IMR-90 (cell line): ENCODE measurements around the gene KCNK7. TPM values are rescaled to one million over a fixed set of nuclear protein-coding genes. Genes with fewer than 3 reads are reported as not detected.

ENCODE experiments used
- ATAC-seq: fragments of 200-7000 bp; cut with Tn5 transposase; 2 replicates; pipeline ENCODE4 v1.9.1; 2020; ENCODE audit warnings: low read depth, mild to moderate bottlenecking, moderate library complexity
- BruUV-seq: library from RNA; stranded (reverse); fragments of 400-500 nt; replicated peaks from 2 replicates; lab custom pipeline; 2021; lab: Mats Ljungman, UMichigan
- CTCF ChIA-PET: fragments of 300-600 bp; formaldehyde crosslinking; extraction: SDS; loops from one replicate; lab custom pipeline; 2021; ENCODE audit warnings: antibody characterized with exemption; lab: Yijun Ruan, JAX
- POLR2A ChIA-PET: fragments of 300-600 bp; sonication (Branson Sonifier 250); formaldehyde crosslinking; loops from one replicate; lab custom pipeline; 2022; ENCODE audit warnings: antibody characterized with exemption; ENCODE audit not compliant: unreplicated experiment; lab: Charles Lee
- DNase-seq: peaks from one replicate; pipeline ENCODE4 v3.0.0; 2013
- H2AFZ ChIP-seq: replicated peaks from 2 replicates; pipeline ENCODE3; 2013; ENCODE audit warnings: low read length, mild to moderate bottlenecking; ENCODE audit not compliant: poor library complexity
- H2AK5ac ChIP-seq: 2 replicates; pipeline ENCODE4 v1.6.1; 2013; ENCODE audit warnings: low read depth, low read length, inconsistent platforms
- H2AK9ac ChIP-seq: replicated peaks from 2 replicates; pipeline ENCODE3; 2013; ENCODE audit warnings: mild to moderate bottlenecking, low read depth, low read length, moderate library complexity; ENCODE audit not compliant: poor library complexity
- H2BK120ac ChIP-seq: 2 replicates; pipeline ENCODE4 v1.6.1; 2013; ENCODE audit warnings: low read depth, low read length, inconsistent platforms
- H2BK15ac ChIP-seq: 3 replicates; pipeline ENCODE4 v1.6.1; 2013; ENCODE audit warnings: low read depth, low read length, inconsistent platforms
- H2BK20ac ChIP-seq: 2 replicates; pipeline ENCODE4 v1.6.1; 2013; ENCODE audit warnings: low read depth, mild to moderate bottlenecking, inconsistent platforms, low read length, moderate library complexity
- H2BK5ac ChIP-seq: 2 replicates; pipeline ENCODE4 v1.6.1; 2013; ENCODE audit warnings: mild to moderate bottlenecking, low read depth, low read length, inconsistent platforms; ENCODE audit not compliant: poor library complexity, severe bottlenecking
- H3K14ac ChIP-seq: replicated peaks from 2 replicates; pipeline ENCODE4 v1.6.1; 2013; ENCODE audit warnings: low read depth, low read length, inconsistent platforms
- H3K18ac ChIP-seq: 2 replicates; pipeline ENCODE4 v1.6.1; 2013; ENCODE audit warnings: low read depth, low read length, control low read depth
- H3K23ac ChIP-seq: 2 replicates; pipeline ENCODE4 v1.6.1; 2013; ENCODE audit warnings: low read depth, low read length, inconsistent platforms
- H3K27ac ChIP-seq: 2 replicates; pipeline ENCODE4 v1.5.1; 2013; ENCODE audit warnings: mild to moderate bottlenecking, control low read depth, low read length; ENCODE audit not compliant: insufficient read depth
- H3K27me3 ChIP-seq: 2 replicates; pipeline ENCODE4 v1.6.1; 2013; ENCODE audit warnings: low read length; ENCODE audit not compliant: control insufficient read depth, insufficient read depth
- H3K36me3 ChIP-seq: 2 replicates; pipeline ENCODE4 v1.6.1; 2013; ENCODE audit warnings: low read length, mixed read lengths; ENCODE audit not compliant: control insufficient read depth, insufficient read depth
- H3K4ac ChIP-seq: 2 replicates; pipeline ENCODE4 v1.6.1; 2013; ENCODE audit warnings: low read depth, low read length, inconsistent platforms
- H3K4me1 ChIP-seq: 2 replicates; pipeline ENCODE4 v1.6.1; 2013; ENCODE audit warnings: low read length, mixed read lengths; ENCODE audit not compliant: control insufficient read depth, insufficient read depth
- H3K4me2 ChIP-seq: 2 replicates; pipeline ENCODE4 v1.6.1; 2013; ENCODE audit warnings: low read depth, mild to moderate bottlenecking, control low read depth, low read length, moderate library complexity
- H3K4me3 ChIP-seq: 2 replicates; pipeline ENCODE4 v1.5.1; 2013; ENCODE audit warnings: low read depth, mild to moderate bottlenecking, control low read depth, low read length, moderate library complexity; ENCODE audit not compliant: insufficient read depth
- H3K56ac ChIP-seq: 2 replicates; pipeline ENCODE4 v1.6.1; 2013; ENCODE audit warnings: low read length, inconsistent platforms; ENCODE audit not compliant: insufficient read depth; ENCODE audit errors: extremely low read depth
- H3K79me1 ChIP-seq, 2 experiments: 2 replicates each; pipeline ENCODE4 v1.6.1; 2013; ENCODE audit warnings: low read length in 2 of 2, inconsistent platforms in 1 of 2, low read depth in 1 of 2
- H3K9ac ChIP-seq: 2 replicates; pipeline ENCODE4 v1.6.1; 2013; ENCODE audit warnings: low read depth, low read length, control low read depth
- H3K9me1 ChIP-seq: 2 replicates; pipeline ENCODE4 v1.6.1; 2013; ENCODE audit warnings: low read length, inconsistent platforms; ENCODE audit not compliant: insufficient read depth
- H3K9me3 ChIP-seq: 2 replicates; pipeline ENCODE4 v1.6.1; 2013; ENCODE audit warnings: low read length; ENCODE audit not compliant: control insufficient read depth, insufficient read depth
- H4K20me1 ChIP-seq: 2 replicates; pipeline ENCODE4 v1.6.1; 2013; ENCODE audit warnings: low read length, inconsistent platforms; ENCODE audit not compliant: insufficient read depth
- H4K5ac ChIP-seq: 2 replicates; pipeline ENCODE4 v1.6.1; 2013; ENCODE audit warnings: mild to moderate bottlenecking, low read depth, low read length, control low read depth
- H4K8ac ChIP-seq, 2 experiments: 2 replicates each; pipeline ENCODE4 v1.6.1; 2013; ENCODE audit warnings: low read depth in 2 of 2, low read length in 2 of 2, control low read depth in 1 of 2, inconsistent platforms in 1 of 2
- H4K91ac ChIP-seq: 2 replicates; pipeline ENCODE4 v1.6.1; 2013; ENCODE audit warnings: low read depth, low read length, inconsistent platforms; ENCODE audit not compliant: insufficient read depth
- BHLHE40 ChIP-seq: fragments of 150-350 bp; IDR thresholded peaks from 2 replicates; pipeline ENCODE4 v1.6.1; 2016; ENCODE audit warnings: mild to moderate bottlenecking, low read depth, low read length
- CEBPB ChIP-seq: IDR thresholded peaks from 2 replicates; pipeline ENCODE4 v1.6.1; 2012; ENCODE audit warnings: low read depth, low read length, improper control_type of control experiment
- CHD1 ChIP-seq: IDR thresholded peaks from 2 replicates; pipeline ENCODE4 v1.6.1; 2012; ENCODE audit warnings: low read depth, low read length, improper control_type of control experiment
- CTCF ChIP-seq: conservative IDR thresholded peaks from 2 replicates; pipeline ENCODE4 v1.5.1; 2012; ENCODE audit warnings: mild to moderate bottlenecking, low read depth, low read length, improper control_type of control experiment
- ELK1 ChIP-seq: fragments of 150-350 bp; IDR thresholded peaks from 2 replicates; pipeline ENCODE4 v1.6.1; 2016; ENCODE audit warnings: low read depth, mild to moderate bottlenecking, low read length, moderate library complexity, borderline replicate concordance
- FOS ChIP-seq: fragments of 150-350 bp; IDR thresholded peaks from 2 replicates; pipeline ENCODE4 v1.6.1; 2016; ENCODE audit warnings: low read depth, low read length
- MAFK ChIP-seq: IDR thresholded peaks from 2 replicates; pipeline ENCODE4 v1.6.1; 2012; ENCODE audit warnings: low read depth, low read length, improper control_type of control experiment
- MAZ ChIP-seq: IDR thresholded peaks from 2 replicates; pipeline ENCODE4 v1.6.1; 2012; ENCODE audit warnings: low read depth, mild to moderate bottlenecking, low read length, improper control_type of control experiment, moderate library complexity, borderline replicate concordance
- MXI1 ChIP-seq: IDR thresholded peaks from 2 replicates; pipeline ENCODE4 v1.6.1; 2012; ENCODE audit warnings: low read depth, mild to moderate bottlenecking, low read length, moderate library complexity, borderline replicate concordance
- NFE2L2 ChIP-seq: fragments of 150-350 bp; IDR thresholded peaks from 2 replicates; pipeline ENCODE4 v1.6.1; 2016; ENCODE audit warnings: low read depth, mild to moderate bottlenecking, low read length
- POLR2A ChIP-seq: IDR thresholded peaks from 2 replicates; pipeline ENCODE4 v1.6.1; 2012; ENCODE audit warnings: mild to moderate bottlenecking, low read depth, low read length
- RCOR1 ChIP-seq: IDR thresholded peaks from 2 replicates; pipeline ENCODE4 v1.6.1; 2012; ENCODE audit warnings: mild to moderate bottlenecking, low read length, improper control_type of control experiment; ENCODE audit not compliant: insufficient replicate concordance
- RFX5 ChIP-seq: IDR thresholded peaks from 2 replicates; pipeline ENCODE4 v1.8.0; 2012; ENCODE audit warnings: low read depth, mild to moderate bottlenecking, low read length, moderate library complexity
- SMC3 ChIP-seq: fragments of 150-350 bp; IDR thresholded peaks from 2 replicates; pipeline ENCODE4 v1.6.1; 2016; ENCODE audit warnings: low read depth, mild to moderate bottlenecking, antibody characterized with exemption, low read length, moderate library complexity
- USF2 ChIP-seq: fragments of 150-350 bp; IDR thresholded peaks from 2 replicates; pipeline ENCODE4 v1.6.1; 2017; ENCODE audit warnings: mild to moderate bottlenecking, antibody characterized with exemption, low read length, low read depth
- whole genome bisulfite sequencing, 2 experiments: methylation state at CpG; one replicate each; pipeline versions ENCODE4 v1.1.5 to v1.1.7; 2013; ENCODE audit warnings: missing lambda C conversion rate in 2 of 2; ENCODE audit not compliant: insufficient read length in 1 of 2; ENCODE audit errors: extremely low coverage in 2 of 2; 5-methylcytosine and 5-hydroxymethylcytosine counted together
- dilution Hi-C: fragments of 300-500 bp; cut with HindIII; formaldehyde crosslinking; loops from one replicate; pipeline ENCODE4 v1.14.3; 2018; ENCODE audit warnings: low sequenced_read_pairs; ENCODE audit not compliant: unreplicated experiment
- in situ Hi-C: fragments of 300-500 bp; cut with MboI; formaldehyde crosslinking; loops from 3 replicates; pipeline ENCODE4 v1.14.3; 2019; ENCODE audit warnings: low sequenced_read_pairs, inconsistent platforms, mixed read lengths
- intact Hi-C: fragments of 100-400 bp; cut with micrococcal nuclease; formaldehyde crosslinking; loops from 2 replicates; pipeline ENCODE4 v1.10.0; 2022
- polyA plus RNA-seq, 3 experiments: library from polyadenylated mRNA; depleted of rRNA; stranded (reverse); fragments of >200 nt; gene quantifications; 2 replicates each; pipeline ENCODE4 v1.2.3, GENCODE V29; 2012; ENCODE audit warnings: low replicate concordance in 1 of 3
- total RNA-seq: library from RNA; depleted of rRNA; stranded (reverse); fragments of >200 nt; gene quantifications from 2 replicates; pipeline ENCODE4 v1.2.3, GENCODE V29; 2012

Gene KCNK7
- total and polyA plus RNA-seq, 2 of the 4 experiments (the other 2 are of a cell fraction) = 0.09 TPM; not detected in 1

- H3K4me2 ChIP-seq = no peak overlapping the region
- no peak overlapping the region for H2AFZ ChIP-seq
- BruUV-seq = no TSS peak
- intact Hi-C loops = no loop called here
- no peak for ATAC-seq
- ChIA-PET CTCF (no interaction called here), POLR2A (no interaction called here)
- no peak overlapping the region for H3K23ac ChIP-seq
- no peak overlapping the region for H2BK15ac ChIP-seq
- H3K27me3 ChIP-seq = no peaks in the 10 kb centered on the region
- no peak for DNase-seq
- H2BK5ac ChIP-seq = no peak overlapping the region
- no peak overlapping the region for H3K14ac ChIP-seq
- H4K8ac ChIP-seq = no peak overlapping the region
- no peak overlapping the region for H2AK9ac ChIP-seq
- H3K36me3 ChIP-seq = peaks cover 68% of the 10 kb centered on the region
- H3K4me1 ChIP-seq = peaks cover 3% of the 10 kb centered on the region
- H3K9me3 ChIP-seq = no peaks in the 10 kb centered on the region
- no peak overlapping the region for H4K91ac ChIP-seq
- no peak overlapping the region for H3K4me3 ChIP-seq
- H2AK5ac ChIP-seq = no peak overlapping the region
- H3K79me1 ChIP-seq = peaks cover 11 to 20% of the 10 kb centered on the region in 2 experiments; a peak in 3 of 4 replicates
- no peak overlapping the region for H3K18ac ChIP-seq
- no peak overlapping the region for H3K4ac ChIP-seq
- no peak overlapping the region for H3K27ac ChIP-seq
- 97% methylated on average over 11 of the region's 20 CpGs; no CpG with 5 or more reads in 1 of the 2 experiments for WGBS, 2 experiments
- no peaks in the 10 kb centered on the region for H3K9me1 ChIP-seq
- no peak overlapping the region for H2BK20ac ChIP-seq
- H2BK120ac ChIP-seq = no peak overlapping the region
- dilution Hi-C loops = no loop called here
- H3K9ac ChIP-seq = no peak overlapping the region
- TF ChIP-seq CHD1 (no peak), MAZ (no peak), MAFK (no peak), CTCF (no peak), MXI1 (no peak), BHLHE40 (no peak), POLR2A (no peak), ELK1 (no peak), SMC3 (no peak), RCOR1 (no peak), CEBPB (no peak), FOS (no peak), USF2 (no peak), RFX5 (no peak), NFE2L2 (no peak)
- no peak overlapping the region for H4K5ac ChIP-seq
- no peak overlapping the region for H3K56ac ChIP-seq
- in situ Hi-C loops = no loop called here
- peaks cover 12% of the 10 kb centered on the region; the same call in 1 of the 2 replicates for H4K20me1 ChIP-seq
These were observed 37.9 kb upstream of the KCNK7 start for GRCh38 chr11:65633390-65634108.
